Kidney (tissue), 14 donors: ENCODE results near the gene CHDH. TPM values are rescaled to one million over a fixed set of nuclear protein-coding genes. Genes with fewer than 3 reads are reported as not detected.

Experiments
- DNase-seq, 5 donors: peaks; one replicate each; pipeline ENCODE4 v3.0.0-alpha.2; 2013 to 2020
- FAIRE-seq: peaks from 2 replicates; lab custom pipeline; 2012; peaks lifted over from hg19 to GRCh38; lab: Jason Lieb, UNC
- H3K27ac ChIP-seq, 2 donors: one replicate each; pipeline ENCODE4 v1.7.0; 2013; ENCODE audit warnings: low read depth in 2 of 2, low read length in 2 of 2, inconsistent platforms in 1 of 2
- H3K27me3 ChIP-seq: one replicate; pipeline ENCODE4 v1.7.1; 2013; ENCODE audit warnings: low read length, inconsistent platforms; ENCODE audit not compliant: control insufficient read depth, insufficient read depth
- H3K36me3 ChIP-seq, 3 donors: one replicate each; pipeline versions ENCODE4 v1.7.0 to v1.7.1; 2013; ENCODE audit warnings: low read length in 3 of 3, control low read depth in 1 of 3, inconsistent platforms in 1 of 3; ENCODE audit not compliant: insufficient read depth in 3 of 3, control insufficient read depth in 2 of 3
- H3K4me1 ChIP-seq, 3 donors: one replicate each; pipeline versions ENCODE4 v1.7.0 to v1.7.1; 2013; ENCODE audit warnings: low read length in 3 of 3, inconsistent platforms in 1 of 3, low read depth in 1 of 3; ENCODE audit not compliant: control insufficient read depth in 2 of 3, insufficient read depth in 2 of 3
- H3K4me3 ChIP-seq, 3 donors: one replicate each; pipeline versions ENCODE4 v1.7.0 to v1.8.1; 2013; ENCODE audit warnings: low read length in 3 of 3, control low read depth in 1 of 3, inconsistent platforms in 1 of 3
- H3K9ac ChIP-seq, 3 donors: one replicate each; pipeline versions ENCODE4 v1.7.0 to v1.7.1; 2013; ENCODE audit warnings: low read length in 3 of 3, control low read depth in 1 of 3, inconsistent platforms in 1 of 3
- H3K9me3 ChIP-seq, 3 donors: one replicate each; pipeline versions ENCODE4 v1.7.0 to v1.7.1; 2013; ENCODE audit warnings: low read length in 3 of 3, control low read depth in 1 of 3, inconsistent platforms in 1 of 3; ENCODE audit not compliant: control insufficient read depth in 2 of 3, insufficient read depth in 1 of 3
- CTCF ChIP-seq: IDR thresholded peaks from 3 replicates; pipeline ENCODE4 v1.5.1; 2012; ENCODE audit warnings: mild to moderate bottlenecking, moderate library complexity, borderline replicate concordance; ENCODE audit not compliant: insufficient read depth; ENCODE audit errors: extremely low read depth
- intact Hi-C: fragments of 100-400 bp; cut with DNase I; formaldehyde crosslinking; loops from one replicate; pipeline ENCODE4 v1.11.1; 2022
- polyA plus RNA-seq: library from polyadenylated mRNA; stranded (reverse); fragments of 350-450 nt; fragmentation: Illumina TruSeq; extraction: RNeasy Lipid Tissue Mini Kit (QIAGEN cat#74804); gene quantifications from one replicate; pipeline ENCODE4 v1.2.3, GENCODE V29; 2014; ENCODE audit warnings: low read depth, low replicate concordance; ENCODE audit not compliant: insufficient read depth
- total RNA-seq: library from RNA; stranded (reverse); fragmentation: NEBNext Ultra II Directional; extraction: Animal tissue kit (Norgen Biotek cat#: 25700); gene quantifications from one replicate; pipeline ENCODE4 v1.2.1, GENCODE V29; 2021
- donor health status: control.
- donor health status: control.
- donor health status: control.
- donor health status: control.
- donor health status: control.
- donor health status: DM: yes; HTN: yes; CAD: no.
- donor health status: Normal renal cell carcinoma (clear cell type).

The CHDH gene
- total and polyA plus RNA-seq, 2 donors from 2014 or later = 26.5 to 33.4 TPM

- no peak overlapping the region for H3K4me3 ChIP-seq
- H3K27ac ChIP-seq = no peak overlapping the region
- intact Hi-C loops = no loop called here
- H3K36me3 ChIP-seq = peaks cover 0 to 47% (median 20%) of the 10 kb centered on the region in 3 donors
- H3K9ac ChIP-seq = no peak overlapping the region
- no peaks in the 10 kb centered on the region for H3K9me3 ChIP-seq
- H3K27me3 ChIP-seq = no peaks in the 10 kb centered on the region
- TF ChIP-seq CTCF = no peak
- H3K4me1 ChIP-seq = no peaks in the 10 kb centered on the region
- FAIRE-seq (no peak), DNase-seq (peak in 1 of 5 donors; percentile 46)
Observed at GRCh38 chr3:53821631-53822121, 24.5 kb downstream of the CHDH start.

DNA sequence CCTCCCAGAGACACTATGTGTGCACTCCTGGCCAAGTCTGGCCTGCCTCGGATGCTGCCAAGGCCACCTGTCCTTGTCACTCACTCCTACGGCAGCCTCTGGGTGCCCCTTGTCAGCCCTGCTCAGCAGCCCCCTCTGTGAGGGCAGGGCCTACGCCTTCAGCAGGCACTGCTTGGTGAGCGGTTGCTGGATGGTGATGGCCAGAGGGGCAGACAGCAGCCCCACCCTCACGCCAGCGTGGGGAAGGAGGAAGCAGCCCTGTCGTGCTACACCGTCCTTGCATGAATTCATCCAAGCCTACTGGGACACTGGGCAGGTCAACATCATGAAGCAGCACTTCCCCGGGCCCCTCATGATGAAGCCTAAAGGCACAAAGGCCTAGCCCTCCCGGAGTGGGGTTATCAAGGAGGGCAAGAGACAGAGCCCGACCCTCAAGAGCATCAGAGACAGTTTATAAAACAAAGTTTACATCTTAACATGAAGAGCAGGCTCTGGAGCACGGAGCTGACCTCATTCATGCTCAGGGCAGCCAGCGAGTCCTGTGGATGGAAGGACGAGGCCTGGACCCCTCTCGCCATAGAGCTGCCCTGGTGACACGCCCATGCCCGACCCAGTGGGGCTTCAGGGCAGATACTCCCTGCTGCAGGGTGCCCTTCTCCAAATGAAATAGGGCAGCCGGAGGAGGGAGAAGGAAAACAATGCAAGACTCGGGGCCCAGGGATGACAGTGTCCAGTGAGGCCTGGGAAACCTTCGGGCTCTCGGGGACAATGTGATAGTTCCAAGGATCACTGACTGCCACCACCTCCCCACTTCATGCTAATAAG lies 25.3 kb downstream of the CHDH start:
- TF ChIP-seq CTCF = no peak
- FAIRE-seq (no peak), DNase-seq (peak in 1 of 5 donors; percentile 54)
- Histone ChIP-seq H3K9ac (no peak overlapping the region), H3K4me3 (no peak overlapping the region), H3K27ac (no peak overlapping the region), H3K9me3 (no peaks in the 10 kb centered on the region), H3K36me3 (peaks cover 0 to 51% (median 20%) of the 10 kb centered on the region in 3 donors), H3K27me3 (no peaks in the 10 kb centered on the region), H3K4me1 (no peaks in the 10 kb centered on the region)
- intact Hi-C loops = no loop called here

GRCh38 chr3:53820084-53820483 lies 26.1 kb downstream of the CHDH start:
- TF ChIP-seq CTCF = no peak
- Histone ChIP-seq H3K27ac (no peak overlapping the region), H3K4me3 (no peak overlapping the region), H3K27me3 (no peaks in the 10 kb centered on the region), H3K4me1 (no peaks in the 10 kb centered on the region), H3K9ac (no peak overlapping the region), H3K9me3 (no peaks in the 10 kb centered on the region), H3K36me3 (peaks cover 0 to 53% (median 22%) of the 10 kb centered on the region in 3 donors)
- intact Hi-C loops = no loop called here
- DNase-seq (no peak), FAIRE-seq (no peak)
